GM21529 (cell line): ENCODE measurements around the gene MYCN.

ENCODE experiments used
- ATAC-seq: cut with Tn5 transposase; IDR thresholded peaks from one replicate; pipeline ENCODE4 v1.9.1; 2021; ENCODE audit not compliant: unreplicated experiment

The MYCN gene

GRCh38 chr2:15930589-15931318 lies 9.6 kb upstream of the MYCN start:
- ATAC-seq: no peak

- no peak for ATAC-seq
These were observed 8.9 kb upstream of the MYCN start for GRCh38 chr2:15931319-15931890.

- no peak for ATAC-seq
These were observed 8.4 kb upstream of the MYCN start for GRCh38 chr2:15931950-15932349.

GRCh38 chr2:15932394-15933183 lies 7.8 kb upstream of the MYCN start:
- no peak for ATAC-seq

- ATAC-seq: no peak
These were observed 7.0 kb upstream of the MYCN start for GRCh38 chr2:15933184-15933845.

GRCh38 chr2:15934291-15934945 lies 5.9 kb upstream of the MYCN start:
- no peak for ATAC-seq

GRCh38 chr2:15935189-15935588 lies 5.2 kb upstream of the MYCN start:
- ATAC-seq: no peak

- ATAC-seq: no peak
These were observed 4.7 kb upstream of the MYCN start for GRCh38 chr2:15935675-15936074.

- ATAC-seq: no peak
These were observed 3.9 kb upstream of the MYCN start for GRCh38 chr2:15936277-15937104.

- ATAC-seq: no peak
These were observed 3.1 kb upstream of the MYCN start for GRCh38 chr2:15937105-15937881.

- no peak for ATAC-seq
These were observed 2.2 kb upstream of the MYCN start for GRCh38 chr2:15937882-15938802.

- no peak for ATAC-seq
These were observed 1.4 kb upstream of the MYCN start for GRCh38 chr2:15938803-15939555.

GRCh38 chr2:15939556-15939853 lies 845 bp upstream of the MYCN start:
- peak; percentile 77 for ATAC-seq

- no peak for ATAC-seq
These were observed 521 bp downstream of the MYCN start for GRCh38 chr2:15940661-15941480.

- ATAC-seq: no peak
These were observed 1.1 kb downstream of the MYCN start for GRCh38 chr2:15941481-15941850.

- ATAC-seq: no peak
These were observed 1.7 kb downstream of the MYCN start for GRCh38 chr2:15941871-15942710.
